GM23338 (cell line): ENCODE results near the gene NEK2. TPM values are rescaled to one million over a fixed set of nuclear protein-coding genes. Genes with fewer than 3 reads are reported as not detected.

ENCODE experiments used
- ATAC-seq: fragments of 200-7000 bp; cut with Tn5 transposase; 3 replicates; pipeline ENCODE4 v1.9.1; 2020
- DNase-seq: peaks from one replicate; pipeline ENCODE4 v3.0.0-alpha.2; 2015; ENCODE audit warnings: low spot score
- H2AFZ ChIP-seq: fragments of 200-600 bp; sonication (generic); 2 replicates; pipeline ENCODE4 v1.8.0; 2016; ENCODE audit warnings: antibody characterized with exemption, mild to moderate bottlenecking, moderate library complexity
- H3F3A ChIP-seq: fragments of 200-600 bp; sonication (generic); replicated peaks from 2 replicates; pipeline ENCODE4 v1.8.0; 2017; ENCODE audit warnings: antibody characterized with exemption, mixed run types, low read depth
- H3K27ac ChIP-seq: fragments of 200-600 bp; sonication (generic); 2 replicates; pipeline ENCODE4 v1.6.1; 2016; ENCODE audit warnings: low read depth
- H3K27me3 ChIP-seq: fragments of 200-600 bp; sonication (generic); 2 replicates; pipeline ENCODE4 v1.8.0; 2016; ENCODE audit warnings: mild to moderate bottlenecking, mixed run types, moderate library complexity; ENCODE audit not compliant: insufficient read depth
- H3K36me3 ChIP-seq: fragments of 200-600 bp; sonication (generic); 2 replicates; pipeline ENCODE4 v1.8.0; 2016; ENCODE audit warnings: mild to moderate bottlenecking; ENCODE audit not compliant: insufficient read depth
- H3K4me1 ChIP-seq: fragments of 200-600 bp; sonication (generic); 2 replicates; pipeline ENCODE4 v1.8.0; 2016; ENCODE audit warnings: mild to moderate bottlenecking, moderate library complexity; ENCODE audit not compliant: insufficient read depth
- H3K4me2 ChIP-seq: fragments of 200-600 bp; sonication (generic); 2 replicates; pipeline ENCODE4 v1.7.1; 2017; ENCODE audit warnings: mixed run types
- H3K4me3 ChIP-seq: fragments of 200-600 bp; sonication (generic); 2 replicates; pipeline ENCODE4 v1.6.1; 2016; ENCODE audit warnings: mixed run types
- H3K79me2 ChIP-seq: fragments of 200-600 bp; sonication (generic); replicated peaks from 2 replicates; pipeline ENCODE4 v1.8.0; 2017; ENCODE audit warnings: mild to moderate bottlenecking; ENCODE audit not compliant: insufficient read depth
- H3K9me2 ChIP-seq: fragments of 200-600 bp; sonication (generic); 2 replicates; pipeline ENCODE4 v1.8.0; 2017; ENCODE audit not compliant: insufficient read depth
- H4K20me1 ChIP-seq: fragments of 200-600 bp; sonication (generic); replicated peaks from 2 replicates; pipeline ENCODE4 v1.8.0; 2017; ENCODE audit warnings: mild to moderate bottlenecking; ENCODE audit not compliant: insufficient read depth
- H3K27ac Mint-ChIP-seq: 2 replicates; pipeline ENCODE4 v1.8.0; 2020; ENCODE audit warnings: inconsistent platforms, mild to moderate bottlenecking, moderate library complexity, mixed read lengths
- H3K27me3 Mint-ChIP-seq: 3 replicates; pipeline ENCODE4 v1.8.0; 2022; ENCODE audit warnings: low read depth, mild to moderate bottlenecking, moderate library complexity, mixed read lengths, inconsistent platforms; ENCODE audit not compliant: insufficient read depth, poor library complexity
- H3K36me3 Mint-ChIP-seq: 3 replicates; pipeline ENCODE4 v1.8.0; 2021; ENCODE audit warnings: low read depth, mild to moderate bottlenecking, inconsistent platforms, moderate library complexity, mixed read lengths
- H3K4me1 Mint-ChIP-seq: 3 replicates; pipeline ENCODE4 v1.8.0; 2020; ENCODE audit warnings: mild to moderate bottlenecking, inconsistent platforms, mixed read lengths
- H3K4me3 Mint-ChIP-seq: 3 replicates; pipeline ENCODE4 v1.8.0; 2021; ENCODE audit warnings: moderate library complexity, mild to moderate bottlenecking, inconsistent platforms, mixed read lengths
- H3K9me3 Mint-ChIP-seq: 3 replicates; pipeline ENCODE4 v1.8.0; 2020; ENCODE audit warnings: moderate library complexity, mild to moderate bottlenecking, inconsistent platforms, mixed read lengths
- CREB1 ChIP-seq: fragments of 250-450 bp; sonication (Bioruptor Pico); IDR thresholded peaks from 2 replicates; pipeline ENCODE4 v1.5.0; 2020; ENCODE audit warnings: low read depth, mild to moderate bottlenecking, moderate library complexity
- EZH2 ChIP-seq: fragments of 200-600 bp; sonication (generic); IDR thresholded peaks from one replicate; pipeline ENCODE4 v1.8.0; 2017; ENCODE audit warnings: antibody characterized with exemption, mild to moderate bottlenecking, low read depth; ENCODE audit not compliant: unreplicated experiment
- EZH2phosphoT487 ChIP-seq: fragments of 200-600 bp; sonication (generic); IDR thresholded peaks from one replicate; pipeline ENCODE4 v1.8.1; 2018; ENCODE audit warnings: antibody characterized with exemption; ENCODE audit not compliant: unreplicated experiment
- JUNB ChIP-seq: IDR thresholded peaks from one replicate; pipeline ENCODE4 v1.6.1; 2016; ENCODE audit warnings: antibody characterized with exemption; ENCODE audit not compliant: unreplicated experiment
- NANOG ChIP-seq: IDR thresholded peaks from 2 replicates; pipeline ENCODE4 v1.6.1; 2016; ENCODE audit warnings: antibody characterized with exemption, borderline replicate concordance
- POLR2AphosphoS5 ChIP-seq: IDR thresholded peaks from 2 replicates; pipeline ENCODE4 v1.6.1; 2016; ENCODE audit warnings: antibody characterized with exemption, low read depth
- STAT1 ChIP-seq: IDR thresholded peaks from one replicate; pipeline ENCODE4 v1.6.1; 2016; ENCODE audit warnings: antibody characterized with exemption; ENCODE audit not compliant: unreplicated experiment
- ZNF114 ChIP-seq: fragments of 250-450 bp; sonication (Bioruptor Pico); IDR thresholded peaks from 2 replicates; pipeline ENCODE4 v1.5.0; 2020; ENCODE audit warnings: mild to moderate bottlenecking, moderate library complexity
- ZNF331 ChIP-seq: fragments of 250-450 bp; sonication (Bioruptor Pico); IDR thresholded peaks from 2 replicates; pipeline ENCODE4 v1.5.0; 2020; ENCODE audit warnings: low read depth, mild to moderate bottlenecking, moderate library complexity
- polyA plus RNA-seq: library from polyadenylated mRNA; unstranded; fragments of >200 nt; fragmentation: Nextera tagmentation; extraction: Ambion mirVana; gene quantifications from 2 replicates; pipeline ENCODE4 v1.2.1, GENCODE V29; 2016
- total RNA-seq: library from RNA; depleted of rRNA; stranded (reverse); fragments of >200 nt; shearing (Covaris generic); gene quantifications from 2 replicates; pipeline ENCODE4 v1.2.3, GENCODE V29; 2014
- TF ChIP-seq, protein P1 (sequence below): IDR thresholded peaks from 2 replicates; pipeline ENCODE4 v1.6.1; 2016; ENCODE audit warnings: antibody characterized with exemption
- TF ChIP-seq, protein P2 (sequence below), 2 experiments: fragments of 200-600 bp in 1 of 2; sonication (generic) in 1 of 2; conservative IDR thresholded peaks; 2 replicates each; pipeline versions ENCODE4 v1.5.1 to v1.6.1; 2016 to 2017; ENCODE audit warnings: antibody characterized with exemption in 2 of 2, low read depth in 2 of 2, mild to moderate bottlenecking in 2 of 2, moderate library complexity in 1 of 2
- TF ChIP-seq, protein P3 (sequence below): IDR thresholded peaks from one replicate; pipeline ENCODE4 v1.6.1; 2018; ENCODE audit warnings: antibody characterized with exemption; ENCODE audit not compliant: unreplicated experiment
- TF ChIP-seq, protein P4 (sequence below): fragments of 250-450 bp; sonication (Bioruptor Pico); IDR thresholded peaks from 2 replicates; pipeline ENCODE4 v1.5.0; 2020; ENCODE audit warnings: mild to moderate bottlenecking, moderate library complexity

Gene NEK2
- total and polyA plus RNA-seq, 2 experiments from 2014 or later, result 17.0 to 24.9 TPM

DNA sequence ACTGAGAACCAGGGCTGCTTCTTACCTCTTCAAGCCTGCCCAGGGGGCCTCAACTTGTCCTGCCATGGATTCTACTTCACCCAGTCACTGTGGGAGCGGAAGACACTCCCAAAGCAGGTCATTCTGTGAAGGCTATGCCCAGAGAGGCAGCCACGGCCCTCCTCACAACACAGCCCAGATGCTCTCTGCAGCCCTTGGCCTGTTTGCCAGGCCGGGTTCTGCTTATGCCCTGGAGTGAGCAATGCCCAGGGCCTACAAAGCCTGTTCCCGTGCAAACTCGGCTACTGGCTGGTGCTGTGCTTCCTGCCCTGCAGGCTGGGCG lies 62.7 kb downstream of the NEK2 start:
- 0 out of 2 replicates have a peak, but pooled peaks cover 5% of the 10 kb centered on the region for H3K9me2 ChIP-seq
- H3F3A ChIP-seq, result no peaks in the 10 kb centered on the region
- Mint-ChIP-seq H3K36me3 (no peaks in the 10 kb centered on the region), H3K9me3 (no peaks in the 10 kb centered on the region), H3K4me3 (no peak overlapping the region), H3K4me1 (peaks cover 6% of the 10 kb centered on the region; the same call in 1 of the 3 replicates), H3K27me3 (peaks cover 4% of the 10 kb centered on the region), H3K27ac (0 out of 2 replicates have a peak overlapping the region, but pooled peaks have one; percentile 59)
- H3K36me3 ChIP-seq, result no peaks in the 10 kb centered on the region
- H4K20me1 ChIP-seq, result no peaks in the 10 kb centered on the region
- TF ChIP-seq, protein P1, sequence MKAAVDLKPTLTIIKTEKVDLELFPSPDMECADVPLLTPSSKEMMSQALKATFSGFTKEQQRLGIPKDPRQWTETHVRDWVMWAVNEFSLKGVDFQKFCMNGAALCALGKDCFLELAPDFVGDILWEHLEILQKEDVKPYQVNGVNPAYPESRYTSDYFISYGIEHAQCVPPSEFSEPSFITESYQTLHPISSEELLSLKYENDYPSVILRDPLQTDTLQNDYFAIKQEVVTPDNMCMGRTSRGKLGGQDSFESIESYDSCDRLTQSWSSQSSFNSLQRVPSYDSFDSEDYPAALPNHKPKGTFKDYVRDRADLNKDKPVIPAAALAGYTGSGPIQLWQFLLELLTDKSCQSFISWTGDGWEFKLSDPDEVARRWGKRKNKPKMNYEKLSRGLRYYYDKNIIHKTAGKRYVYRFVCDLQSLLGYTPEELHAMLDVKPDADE, result no peak
- TF ChIP-seq EZH2phosphoT487 (no peak), JUNB (no peak), CREB1 (CRISPR knock-in tag) (no peak), EZH2 (no peak), POLR2AphosphoS5 (no peak), NANOG (no peak), ZNF114 (CRISPR knock-in tag) (no peak), STAT1 (no peak), ZNF331 (CRISPR knock-in tag) (no peak)
- TF ChIP-seq, protein P2, sequence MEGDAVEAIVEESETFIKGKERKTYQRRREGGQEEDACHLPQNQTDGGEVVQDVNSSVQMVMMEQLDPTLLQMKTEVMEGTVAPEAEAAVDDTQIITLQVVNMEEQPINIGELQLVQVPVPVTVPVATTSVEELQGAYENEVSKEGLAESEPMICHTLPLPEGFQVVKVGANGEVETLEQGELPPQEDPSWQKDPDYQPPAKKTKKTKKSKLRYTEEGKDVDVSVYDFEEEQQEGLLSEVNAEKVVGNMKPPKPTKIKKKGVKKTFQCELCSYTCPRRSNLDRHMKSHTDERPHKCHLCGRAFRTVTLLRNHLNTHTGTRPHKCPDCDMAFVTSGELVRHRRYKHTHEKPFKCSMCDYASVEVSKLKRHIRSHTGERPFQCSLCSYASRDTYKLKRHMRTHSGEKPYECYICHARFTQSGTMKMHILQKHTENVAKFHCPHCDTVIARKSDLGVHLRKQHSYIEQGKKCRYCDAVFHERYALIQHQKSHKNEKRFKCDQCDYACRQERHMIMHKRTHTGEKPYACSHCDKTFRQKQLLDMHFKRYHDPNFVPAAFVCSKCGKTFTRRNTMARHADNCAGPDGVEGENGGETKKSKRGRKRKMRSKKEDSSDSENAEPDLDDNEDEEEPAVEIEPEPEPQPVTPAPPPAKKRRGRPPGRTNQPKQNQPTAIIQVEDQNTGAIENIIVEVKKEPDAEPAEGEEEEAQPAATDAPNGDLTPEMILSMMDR (conservative IDR thresholded peaks at IDR 0.05; ENCODE audit: low read depth in 2 of 2), result no peak
- TF ChIP-seq, protein P3, sequence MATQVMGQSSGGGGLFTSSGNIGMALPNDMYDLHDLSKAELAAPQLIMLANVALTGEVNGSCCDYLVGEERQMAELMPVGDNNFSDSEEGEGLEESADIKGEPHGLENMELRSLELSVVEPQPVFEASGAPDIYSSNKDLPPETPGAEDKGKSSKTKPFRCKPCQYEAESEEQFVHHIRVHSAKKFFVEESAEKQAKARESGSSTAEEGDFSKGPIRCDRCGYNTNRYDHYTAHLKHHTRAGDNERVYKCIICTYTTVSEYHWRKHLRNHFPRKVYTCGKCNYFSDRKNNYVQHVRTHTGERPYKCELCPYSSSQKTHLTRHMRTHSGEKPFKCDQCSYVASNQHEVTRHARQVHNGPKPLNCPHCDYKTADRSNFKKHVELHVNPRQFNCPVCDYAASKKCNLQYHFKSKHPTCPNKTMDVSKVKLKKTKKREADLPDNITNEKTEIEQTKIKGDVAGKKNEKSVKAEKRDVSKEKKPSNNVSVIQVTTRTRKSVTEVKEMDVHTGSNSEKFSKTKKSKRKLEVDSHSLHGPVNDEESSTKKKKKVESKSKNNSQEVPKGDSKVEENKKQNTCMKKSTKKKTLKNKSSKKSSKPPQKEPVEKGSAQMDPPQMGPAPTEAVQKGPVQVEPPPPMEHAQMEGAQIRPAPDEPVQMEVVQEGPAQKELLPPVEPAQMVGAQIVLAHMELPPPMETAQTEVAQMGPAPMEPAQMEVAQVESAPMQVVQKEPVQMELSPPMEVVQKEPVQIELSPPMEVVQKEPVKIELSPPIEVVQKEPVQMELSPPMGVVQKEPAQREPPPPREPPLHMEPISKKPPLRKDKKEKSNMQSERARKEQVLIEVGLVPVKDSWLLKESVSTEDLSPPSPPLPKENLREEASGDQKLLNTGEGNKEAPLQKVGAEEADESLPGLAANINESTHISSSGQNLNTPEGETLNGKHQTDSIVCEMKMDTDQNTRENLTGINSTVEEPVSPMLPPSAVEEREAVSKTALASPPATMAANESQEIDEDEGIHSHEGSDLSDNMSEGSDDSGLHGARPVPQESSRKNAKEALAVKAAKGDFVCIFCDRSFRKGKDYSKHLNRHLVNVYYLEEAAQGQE, result no peak
- TF ChIP-seq, protein P4, sequence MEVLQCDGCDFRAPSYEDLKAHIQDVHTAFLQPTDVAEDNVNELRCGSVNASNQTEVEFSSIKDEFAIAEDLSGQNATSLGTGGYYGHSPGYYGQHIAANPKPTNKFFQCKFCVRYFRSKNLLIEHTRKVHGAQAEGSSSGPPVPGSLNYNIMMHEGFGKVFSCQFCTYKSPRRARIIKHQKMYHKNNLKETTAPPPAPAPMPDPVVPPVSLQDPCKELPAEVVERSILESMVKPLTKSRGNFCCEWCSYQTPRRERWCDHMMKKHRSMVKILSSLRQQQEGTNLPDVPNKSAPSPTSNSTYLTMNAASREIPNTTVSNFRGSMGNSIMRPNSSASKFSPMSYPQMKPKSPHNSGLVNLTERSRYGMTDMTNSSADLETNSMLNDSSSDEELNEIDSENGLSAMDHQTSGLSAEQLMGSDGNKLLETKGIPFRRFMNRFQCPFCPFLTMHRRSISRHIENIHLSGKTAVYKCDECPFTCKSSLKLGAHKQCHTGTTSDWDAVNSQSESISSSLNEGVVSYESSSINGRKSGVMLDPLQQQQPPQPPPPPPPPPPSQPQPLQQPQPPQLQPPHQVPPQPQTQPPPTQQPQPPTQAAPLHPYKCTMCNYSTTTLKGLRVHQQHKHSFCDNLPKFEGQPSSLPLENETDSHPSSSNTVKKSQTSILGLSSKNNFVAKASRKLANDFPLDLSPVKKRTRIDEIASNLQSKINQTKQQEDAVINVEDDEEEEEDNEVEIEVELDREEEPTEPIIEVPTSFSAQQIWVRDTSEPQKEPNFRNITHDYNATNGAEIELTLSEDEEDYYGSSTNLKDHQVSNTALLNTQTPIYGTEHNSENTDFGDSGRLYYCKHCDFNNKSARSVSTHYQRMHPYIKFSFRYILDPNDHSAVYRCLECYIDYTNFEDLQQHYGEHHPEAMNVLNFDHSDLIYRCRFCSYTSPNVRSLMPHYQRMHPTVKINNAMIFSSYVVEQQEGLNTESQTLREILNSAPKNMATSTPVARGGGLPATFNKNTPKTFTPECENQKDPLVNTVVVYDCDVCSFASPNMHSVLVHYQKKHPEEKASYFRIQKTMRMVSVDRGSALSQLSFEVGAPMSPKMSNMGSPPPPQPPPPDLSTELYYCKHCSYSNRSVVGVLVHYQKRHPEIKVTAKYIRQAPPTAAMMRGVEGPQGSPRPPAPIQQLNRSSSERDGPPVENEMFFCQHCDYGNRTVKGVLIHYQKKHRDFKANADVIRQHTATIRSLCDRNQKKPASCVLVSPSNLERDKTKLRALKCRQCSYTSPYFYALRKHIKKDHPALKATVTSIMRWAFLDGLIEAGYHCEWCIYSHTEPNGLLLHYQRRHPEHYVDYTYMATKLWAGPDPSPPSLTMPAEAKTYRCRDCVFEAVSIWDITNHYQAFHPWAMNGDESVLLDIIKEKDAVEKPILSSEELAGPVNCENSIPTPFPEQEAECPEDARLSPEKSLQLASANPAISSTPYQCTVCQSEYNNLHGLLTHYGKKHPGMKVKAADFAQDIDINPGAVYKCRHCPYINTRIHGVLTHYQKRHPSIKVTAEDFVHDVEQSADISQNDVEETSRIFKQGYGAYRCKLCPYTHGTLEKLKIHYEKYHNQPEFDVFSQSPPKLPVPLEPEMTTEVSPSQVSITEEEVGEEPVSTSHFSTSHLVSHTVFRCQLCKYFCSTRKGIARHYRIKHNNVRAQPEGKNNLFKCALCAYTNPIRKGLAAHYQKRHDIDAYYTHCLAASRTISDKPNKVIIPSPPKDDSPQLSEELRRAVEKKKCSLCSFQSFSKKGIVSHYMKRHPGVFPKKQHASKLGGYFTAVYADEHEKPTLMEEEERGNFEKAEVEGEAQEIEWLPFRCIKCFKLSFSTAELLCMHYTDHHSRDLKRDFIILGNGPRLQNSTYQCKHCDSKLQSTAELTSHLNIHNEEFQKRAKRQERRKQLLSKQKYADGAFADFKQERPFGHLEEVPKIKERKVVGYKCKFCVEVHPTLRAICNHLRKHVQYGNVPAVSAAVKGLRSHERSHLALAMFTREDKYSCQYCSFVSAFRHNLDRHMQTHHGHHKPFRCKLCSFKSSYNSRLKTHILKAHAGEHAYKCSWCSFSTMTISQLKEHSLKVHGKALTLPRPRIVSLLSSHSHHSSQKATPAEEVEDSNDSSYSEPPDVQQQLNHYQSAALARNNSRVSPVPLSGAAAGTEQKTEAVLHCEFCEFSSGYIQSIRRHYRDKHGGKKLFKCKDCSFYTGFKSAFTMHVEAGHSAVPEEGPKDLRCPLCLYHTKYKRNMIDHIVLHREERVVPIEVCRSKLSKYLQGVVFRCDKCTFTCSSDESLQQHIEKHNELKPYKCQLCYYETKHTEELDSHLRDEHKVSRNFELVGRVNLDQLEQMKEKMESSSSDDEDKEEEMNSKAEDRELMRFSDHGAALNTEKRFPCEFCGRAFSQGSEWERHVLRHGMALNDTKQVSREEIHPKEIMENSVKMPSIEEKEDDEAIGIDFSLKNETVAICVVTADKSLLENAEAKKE (CRISPR knock-in tag), result no peak
- no peaks in the 10 kb centered on the region for H3K27me3 ChIP-seq
- H3K79me2 ChIP-seq, result no peaks in the 10 kb centered on the region
- peak overlapping the region; percentile 47; the same call in 1 of the 2 replicates for H2AFZ ChIP-seq
- no peak for ATAC-seq
- H3K4me1 ChIP-seq, result no peaks in the 10 kb centered on the region
- no peak overlapping the region for H3K27ac ChIP-seq
- H3K4me3 ChIP-seq, result no peak overlapping the region
- H3K4me2 ChIP-seq, result no peak overlapping the region
- no peak for DNase-seq
